ENCODE data around the gene RHBDD2. TPM values are rescaled to one million over a fixed set of nuclear protein-coding genes. Genes with fewer than 3 reads are reported as not detected.

RHBDD2 gene
- total RNA-seq, 1 experiment from 2014 or later, result 12.8 TPM

DNA sequence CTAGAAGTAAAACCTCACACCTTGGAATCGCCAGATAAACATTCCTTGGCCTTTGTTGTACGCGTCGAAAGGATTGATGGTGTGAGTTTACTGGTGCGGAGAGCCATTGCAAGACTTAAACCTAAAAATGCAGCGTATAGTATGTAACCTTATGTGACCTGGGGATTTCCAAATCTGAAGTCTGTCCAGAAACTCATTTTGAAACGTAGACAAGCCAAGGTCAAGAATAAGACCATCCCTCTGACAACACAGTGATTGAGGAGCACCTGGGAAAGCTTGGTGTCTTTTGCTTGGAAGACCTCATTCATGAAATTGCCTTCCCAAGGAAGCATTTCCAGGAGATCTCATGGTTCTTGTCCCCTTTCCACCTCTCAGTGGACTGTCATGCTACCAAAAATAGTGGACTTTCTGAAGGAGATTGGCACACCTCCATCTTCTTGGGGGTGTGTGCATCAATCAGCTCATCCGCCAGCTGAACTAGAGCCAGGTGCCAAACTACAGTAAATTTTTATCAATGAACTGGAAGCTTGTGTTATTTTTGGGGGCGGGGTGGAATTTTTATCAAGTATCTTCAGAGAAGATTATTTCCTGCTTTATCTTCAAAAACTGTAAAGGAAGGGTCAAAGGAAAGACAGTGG is 44.3 kb downstream of the RHBDD2 start:
- no peak for DNase-seq
- no peaks in the 10 kb centered on the region for H3K9me3 ChIP-seq
- no peaks in the 10 kb centered on the region for H3K36me3 ChIP-seq
- no peak overlapping the region for H3K4me3 ChIP-seq
- H3K27me3 ChIP-seq, result no peaks in the 10 kb centered on the region

DNA sequence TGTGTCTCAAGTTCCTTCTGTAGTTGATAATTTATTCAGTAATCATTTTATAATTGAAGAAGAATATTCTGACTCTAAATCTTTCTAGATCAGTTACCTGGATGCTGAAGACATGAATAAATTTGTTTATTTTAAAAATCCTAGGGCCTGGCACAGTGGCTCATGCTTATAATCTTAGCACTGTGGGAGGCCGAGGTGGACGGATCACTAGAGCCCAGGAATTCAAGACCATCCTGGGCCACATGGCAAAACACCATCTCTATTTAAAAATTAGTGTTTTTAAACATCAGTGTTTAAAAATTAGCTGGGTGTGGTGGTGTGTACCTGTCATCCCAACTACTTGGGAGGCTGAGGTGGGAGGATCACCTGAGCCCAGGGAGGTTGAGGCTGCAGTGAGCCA is 45.4 kb downstream of the RHBDD2 start:
- Histone ChIP-seq H3K27me3 (no peaks in the 10 kb centered on the region), H3K9me3 (no peaks in the 10 kb centered on the region), H3K4me3 (no peak overlapping the region), H3K36me3 (no peaks in the 10 kb centered on the region)
- no peak for DNase-seq

DNA sequence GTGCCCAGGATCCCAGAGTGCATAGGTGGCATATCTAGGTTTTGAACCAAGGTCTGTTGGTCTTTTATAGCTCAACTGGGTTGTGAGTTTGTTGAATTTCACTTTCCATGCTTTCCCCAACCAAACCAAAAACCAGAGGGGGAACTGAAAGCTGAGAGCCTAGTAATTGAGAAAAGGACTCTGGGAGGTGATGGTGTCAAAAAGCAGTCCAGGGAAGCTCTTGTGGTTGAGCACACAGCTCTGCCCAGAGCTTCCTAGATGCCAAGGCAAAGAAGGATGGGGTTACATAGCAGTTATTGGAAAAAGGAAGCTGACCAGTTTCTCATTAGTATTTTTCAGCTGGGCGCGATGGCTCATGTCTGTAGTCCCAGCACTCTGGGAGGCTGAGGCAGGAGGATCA is 46.1 kb downstream of the RHBDD2 start:
- Histone ChIP-seq H3K4me3 (no peak overlapping the region), H3K9me3 (no peaks in the 10 kb centered on the region), H3K27me3 (no peaks in the 10 kb centered on the region), H3K36me3 (no peaks in the 10 kb centered on the region)
- DNase-seq, result no peak

DNA sequence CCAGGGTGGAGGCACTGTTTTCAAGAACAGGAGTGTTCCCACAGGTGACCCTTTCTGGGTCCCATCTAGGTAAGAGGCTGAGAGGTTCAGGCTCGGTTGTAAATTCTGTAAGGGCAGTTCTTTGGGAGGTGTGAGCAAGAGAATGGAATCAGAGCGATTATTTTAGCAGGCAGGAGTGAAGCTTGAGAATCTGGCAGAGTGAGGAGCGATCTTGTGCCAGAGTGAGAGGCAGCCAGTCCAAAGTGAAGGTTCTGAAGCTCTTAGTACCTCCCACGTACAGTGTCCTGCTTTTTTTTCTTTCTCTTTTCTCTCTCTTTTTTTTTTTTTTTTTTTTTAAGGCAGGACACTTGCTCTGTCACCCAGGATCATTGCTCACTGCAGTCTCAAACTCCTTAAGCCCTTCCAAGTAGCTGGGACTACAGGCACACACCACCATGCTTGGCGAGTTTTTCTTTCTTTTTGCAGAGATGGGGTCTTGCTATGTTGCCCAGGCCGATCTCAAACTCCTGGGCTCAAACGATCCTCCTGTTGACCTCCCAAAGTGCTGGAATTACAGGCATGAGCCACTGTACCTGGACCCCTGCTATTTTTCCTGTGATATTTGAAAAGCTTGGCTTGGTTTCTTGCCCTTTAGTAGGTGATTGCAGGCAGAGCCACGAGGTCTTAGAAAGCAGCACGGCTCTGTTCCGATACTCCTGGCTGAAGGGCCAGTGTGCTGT is 47.0 kb downstream of the RHBDD2 start:
- no peak overlapping the region for H3K4me3 ChIP-seq
- no peaks in the 10 kb centered on the region for H3K36me3 ChIP-seq
- DNase-seq, result no peak
- no peaks in the 10 kb centered on the region for H3K9me3 ChIP-seq
- H3K27me3 ChIP-seq, result no peaks in the 10 kb centered on the region

DNA sequence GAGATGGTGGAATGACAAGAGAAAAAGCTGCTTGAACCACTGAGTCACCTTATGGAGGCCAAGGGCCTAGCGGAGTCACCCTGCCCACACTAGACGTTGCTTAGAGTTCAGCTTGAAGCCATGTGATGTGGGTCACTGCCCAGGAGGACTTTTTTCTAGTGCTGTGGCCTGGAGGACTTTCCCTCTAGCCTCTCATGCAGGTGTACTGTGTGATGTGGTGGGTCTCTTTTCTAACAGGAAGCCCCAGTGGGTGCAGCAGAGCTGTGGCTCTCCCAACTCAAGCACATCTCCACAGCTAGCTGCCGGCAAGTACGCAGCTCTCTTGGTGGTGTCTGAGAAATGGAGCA is 49.7 kb downstream of the RHBDD2 start:
- no peak for DNase-seq
- Histone ChIP-seq H3K4me3 (no peak overlapping the region), H3K27me3 (no peaks in the 10 kb centered on the region), H3K9me3 (no peaks in the 10 kb centered on the region), H3K36me3 (no peaks in the 10 kb centered on the region)

DNA sequence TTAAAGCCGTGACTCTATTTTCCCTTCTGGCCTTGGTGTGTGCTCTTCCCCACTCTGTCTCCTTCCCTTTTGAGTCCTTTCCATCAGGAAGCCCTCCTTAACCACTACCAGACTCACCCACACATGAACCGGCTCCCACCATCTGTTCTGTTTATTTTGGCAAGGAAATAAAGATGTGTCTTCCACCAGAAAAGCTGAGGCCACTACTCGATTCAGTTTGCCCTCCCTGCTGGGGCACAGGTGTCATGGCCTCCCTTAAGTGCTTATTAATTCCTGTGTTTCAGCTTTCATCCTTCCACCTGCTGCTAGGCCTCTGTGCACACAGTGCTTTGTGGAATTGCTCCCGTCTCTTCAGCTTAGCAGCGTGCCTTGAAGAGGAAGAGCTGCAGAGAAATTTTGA is 52.8 kb downstream of the RHBDD2 start:
- Histone ChIP-seq H3K4me3 (no peak overlapping the region), H3K36me3 (no peaks in the 10 kb centered on the region), H3K9me3 (no peaks in the 10 kb centered on the region), H3K27me3 (no peaks in the 10 kb centered on the region)
- no peak for DNase-seq

DNA sequence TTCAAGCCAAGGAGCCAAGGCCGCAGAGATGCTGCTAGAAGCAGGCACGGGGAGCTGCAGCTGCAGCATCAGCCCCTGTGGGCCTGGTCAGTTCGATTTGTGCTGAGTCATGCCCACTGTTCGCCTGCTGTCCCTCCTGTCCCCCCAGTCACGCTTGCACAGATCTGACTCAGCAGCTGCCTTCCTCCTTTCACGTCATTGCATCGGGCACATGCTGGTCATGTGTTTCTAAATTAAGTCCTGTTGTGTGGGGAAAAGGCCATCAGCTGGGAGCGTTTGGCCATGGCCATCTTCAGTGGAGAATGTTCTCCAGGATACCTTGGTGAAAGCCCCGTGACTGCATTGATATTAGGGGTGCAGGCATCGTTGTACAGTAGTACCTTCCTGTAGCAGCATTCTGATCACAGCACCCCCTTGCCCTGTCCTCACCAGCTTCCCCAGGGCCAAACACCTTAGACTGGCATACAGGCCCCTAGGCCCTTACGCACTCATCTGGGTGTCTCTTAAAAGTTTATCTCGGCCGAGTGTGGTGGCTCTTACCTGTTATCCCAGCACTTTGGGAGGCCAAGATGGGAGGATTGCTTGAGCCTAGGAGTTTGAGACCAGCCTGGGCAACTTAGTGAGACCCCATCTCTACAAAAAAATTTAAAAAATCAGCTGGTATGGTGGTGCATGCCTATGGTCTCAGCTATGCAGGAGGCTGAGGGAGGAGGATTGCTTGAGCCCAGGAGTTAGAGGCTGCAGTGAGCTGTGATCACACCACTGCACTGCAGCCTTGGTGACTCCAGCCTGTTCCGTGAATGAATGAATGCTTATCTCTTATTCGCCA is 59.3 kb downstream of the RHBDD2 start:
- no peak for DNase-seq
- H3K27me3 ChIP-seq, result no peaks in the 10 kb centered on the region
- no peaks in the 10 kb centered on the region for H3K36me3 ChIP-seq
- no peak overlapping the region for H3K4me3 ChIP-seq
- no peaks in the 10 kb centered on the region for H3K9me3 ChIP-seq

Other genes with a start within 250 kb of the RHBDD2 start
- 4.4 and 5.2 TPM in 2 replicates for gene HIP1, start 140.1 kb upstream of the RHBDD2 start, total RNA-seq (2014; rRNA removed; shearing (Covaris generic); ENCODE audit: low replicate concordance)
- 22.3 and 44.7 TPM in 2 replicates for gene CCL26, start 106.8 kb upstream of the RHBDD2 start, total RNA-seq (2014; rRNA removed; shearing (Covaris generic); ENCODE audit: low replicate concordance)
- gene CCL24, start 65.2 kb upstream of the RHBDD2 start, total RNA-seq (2014; rRNA removed; shearing (Covaris generic); ENCODE audit: low replicate concordance), result not detected in 2 replicates
- 13.7 and 23.3 TPM in 2 replicates for gene POR, start 36.1 kb downstream of the RHBDD2 start, total RNA-seq (2014; rRNA removed; shearing (Covaris generic); ENCODE audit: low replicate concordance)
- 12.4 and 23.8 TPM in 2 replicates for gene TMEM120A, start 115.6 kb downstream of the RHBDD2 start, total RNA-seq (2014; rRNA removed; shearing (Covaris generic); ENCODE audit: low replicate concordance)
- 47.9 and 50.2 TPM in 2 replicates for gene STYXL1, start 169.0 kb downstream of the RHBDD2 start, total RNA-seq (2014; rRNA removed; shearing (Covaris generic); ENCODE audit: low replicate concordance)
- 97.8 and 140 TPM in 2 replicates for gene MDH2, start 169.1 kb downstream of the RHBDD2 start, total RNA-seq (2014; rRNA removed; shearing (Covaris generic); ENCODE audit: low replicate concordance)